Ovary (tissue), 3 donors: Measurements from ENCODE around the gene OOSP4A.

Experiments used
- CTCF ChIP-seq, 3 donors: fragments of 450-650 bp in 2 of 3; fragments of 200-600 bp in 1 of 3; IDR thresholded peaks; one replicate each; pipeline versions ENCODE4 v1.5.1 to v1.8.0; 2016 to 2022; ENCODE audit warnings: antibody characterized with exemption in 3 of 3, mild to moderate bottlenecking in 1 of 3
- POLR2A ChIP-seq: fragments of 450-650 bp; IDR thresholded peaks from one replicate; pipeline ENCODE4 v1.6.1; 2017; ENCODE audit warnings: antibody characterized with exemption, mild to moderate bottlenecking, moderate library complexity
- donor health status: DM: no; HTN: no; CAD: no.

- TF ChIP-seq POLR2A (no peak), CTCF (IDR thresholded peaks at IDR 0.05) (no peak)
These were observed 39.9 kb downstream of the OOSP4A start for GRCh38 chr11:60003729-60004128.
